GM12874 (cell line): ENCODE measurements around the gene JDP2.

Source experiments
- TF ChIP-seq, protein P1 (sequence below): IDR thresholded peaks from 2 replicates; pipeline ENCODE4 v1.5.1; 2011; ENCODE audit warnings: low read depth, mild to moderate bottlenecking, control low read depth, low read length, moderate library complexity; ENCODE audit not compliant: insufficient read depth

Gene JDP2

DNA sequence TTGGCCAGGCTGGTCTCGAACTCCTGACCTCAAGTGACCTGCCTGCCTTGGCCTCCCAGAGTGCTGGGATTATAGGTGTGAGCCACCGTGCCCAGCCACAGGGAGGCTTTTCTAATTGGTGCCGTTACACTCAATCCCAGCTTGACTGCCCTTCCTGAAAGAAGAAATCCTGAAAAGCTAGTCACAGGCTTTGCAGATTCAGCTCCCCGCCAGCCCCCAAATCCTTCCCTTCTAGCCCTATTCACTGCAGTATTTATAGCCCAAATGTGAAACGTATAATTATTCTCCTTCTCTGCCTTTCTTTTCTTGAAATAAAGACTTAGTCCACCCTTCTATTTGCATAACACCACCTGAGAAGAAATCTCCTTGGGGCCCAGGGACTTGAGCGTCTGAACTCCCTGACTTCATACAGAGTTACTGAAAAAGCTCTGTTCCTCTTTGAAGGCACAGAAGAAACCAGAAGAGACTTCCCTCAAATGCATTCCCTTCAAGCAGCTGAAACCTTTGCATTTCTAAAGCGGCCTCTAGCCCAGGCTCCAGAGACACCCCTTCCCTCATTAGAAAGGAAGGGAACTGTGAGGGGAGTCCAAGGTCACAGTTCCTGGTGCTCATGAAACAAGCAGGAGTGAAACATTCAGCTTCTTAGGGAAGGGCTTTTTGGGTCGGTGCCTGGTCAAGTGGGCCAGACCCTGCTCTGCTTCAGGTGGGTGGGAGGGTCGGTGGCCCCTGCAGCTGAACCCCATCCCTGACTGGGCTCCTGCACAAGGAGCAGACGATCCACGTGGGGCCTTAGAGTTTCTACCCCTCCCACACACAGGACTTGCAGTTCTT lies 52.2 kb downstream of the JDP2 start:
- TF ChIP-seq, protein P1, sequence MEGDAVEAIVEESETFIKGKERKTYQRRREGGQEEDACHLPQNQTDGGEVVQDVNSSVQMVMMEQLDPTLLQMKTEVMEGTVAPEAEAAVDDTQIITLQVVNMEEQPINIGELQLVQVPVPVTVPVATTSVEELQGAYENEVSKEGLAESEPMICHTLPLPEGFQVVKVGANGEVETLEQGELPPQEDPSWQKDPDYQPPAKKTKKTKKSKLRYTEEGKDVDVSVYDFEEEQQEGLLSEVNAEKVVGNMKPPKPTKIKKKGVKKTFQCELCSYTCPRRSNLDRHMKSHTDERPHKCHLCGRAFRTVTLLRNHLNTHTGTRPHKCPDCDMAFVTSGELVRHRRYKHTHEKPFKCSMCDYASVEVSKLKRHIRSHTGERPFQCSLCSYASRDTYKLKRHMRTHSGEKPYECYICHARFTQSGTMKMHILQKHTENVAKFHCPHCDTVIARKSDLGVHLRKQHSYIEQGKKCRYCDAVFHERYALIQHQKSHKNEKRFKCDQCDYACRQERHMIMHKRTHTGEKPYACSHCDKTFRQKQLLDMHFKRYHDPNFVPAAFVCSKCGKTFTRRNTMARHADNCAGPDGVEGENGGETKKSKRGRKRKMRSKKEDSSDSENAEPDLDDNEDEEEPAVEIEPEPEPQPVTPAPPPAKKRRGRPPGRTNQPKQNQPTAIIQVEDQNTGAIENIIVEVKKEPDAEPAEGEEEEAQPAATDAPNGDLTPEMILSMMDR, result no peak

DNA sequence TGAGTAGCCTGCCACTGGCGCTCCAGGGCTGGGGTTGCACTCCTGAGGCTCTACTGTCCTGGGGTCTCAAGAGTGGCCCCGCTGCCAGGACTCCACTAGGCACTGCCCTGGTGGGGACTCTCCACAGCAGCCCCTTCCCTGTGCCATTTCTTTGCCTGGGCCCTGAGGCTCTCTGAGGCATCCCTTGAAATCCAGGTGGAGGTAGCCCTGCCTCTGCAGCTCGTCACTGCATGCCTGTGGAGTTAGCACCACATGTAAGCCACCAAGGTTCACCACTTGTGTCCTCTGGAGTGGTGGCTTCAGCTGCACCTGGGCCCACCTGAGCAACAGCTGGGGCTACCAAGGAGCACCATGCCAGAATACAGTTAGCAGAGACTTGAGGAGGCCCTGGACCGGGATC lies 54.5 kb downstream of the JDP2 start:
- TF ChIP-seq, protein P1, result no peak

DNA sequence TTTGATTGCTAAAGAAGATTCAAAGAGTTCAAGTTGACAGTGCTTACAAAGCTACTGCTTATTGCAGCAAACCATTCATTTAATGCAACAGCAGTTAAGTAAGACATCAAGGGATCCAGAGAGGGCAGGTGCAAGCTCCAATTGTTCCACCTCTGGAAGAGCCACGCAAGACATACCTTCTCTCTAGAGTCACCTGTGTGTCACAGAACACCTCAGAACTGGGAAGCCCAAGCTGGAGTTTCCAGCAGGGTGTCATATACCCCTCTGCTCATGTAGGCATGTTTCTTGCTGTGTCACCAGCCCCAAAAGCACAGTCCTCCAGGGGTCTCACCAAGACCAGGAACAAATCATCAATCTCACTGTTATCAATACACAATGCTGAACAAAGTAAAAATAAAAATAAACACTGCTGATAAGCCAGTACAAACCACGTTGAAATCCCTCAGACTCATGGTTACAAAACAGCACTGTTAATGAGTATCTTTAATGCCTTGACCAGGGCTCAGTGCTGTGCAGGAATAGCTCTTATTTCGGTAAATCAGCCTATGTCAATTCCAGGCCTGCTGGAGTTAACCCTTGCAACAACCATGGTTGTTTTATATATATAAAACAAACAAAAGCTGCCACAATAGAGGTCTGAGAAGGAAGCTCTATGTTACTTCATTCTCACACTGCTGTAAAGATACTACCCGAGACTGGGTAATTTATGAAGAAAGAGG lies 57.0 kb downstream of the JDP2 start:
- TF ChIP-seq, protein P1, result no peak

DNA sequence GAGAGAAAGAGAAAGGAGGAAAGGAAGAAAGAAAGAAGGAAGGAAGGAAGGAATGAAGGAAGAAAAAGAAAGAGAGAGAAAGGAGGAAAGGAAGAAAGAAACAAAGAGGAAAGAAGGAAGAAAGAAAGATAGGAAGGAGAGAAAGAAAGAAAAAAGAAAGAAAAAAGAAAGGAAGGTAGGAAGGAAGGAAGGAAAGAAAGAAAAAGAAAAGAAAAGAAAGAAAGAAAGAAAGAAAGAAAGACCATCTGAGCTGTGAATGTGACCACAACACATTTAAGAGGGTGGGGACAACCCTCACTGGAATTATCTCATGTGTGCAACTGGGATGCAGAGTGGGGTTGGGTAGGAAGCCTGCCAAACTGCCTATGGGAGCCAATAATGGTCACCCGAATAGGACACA lies 58.5 kb downstream of the JDP2 start:
- TF ChIP-seq, protein P1, result no peak

DNA sequence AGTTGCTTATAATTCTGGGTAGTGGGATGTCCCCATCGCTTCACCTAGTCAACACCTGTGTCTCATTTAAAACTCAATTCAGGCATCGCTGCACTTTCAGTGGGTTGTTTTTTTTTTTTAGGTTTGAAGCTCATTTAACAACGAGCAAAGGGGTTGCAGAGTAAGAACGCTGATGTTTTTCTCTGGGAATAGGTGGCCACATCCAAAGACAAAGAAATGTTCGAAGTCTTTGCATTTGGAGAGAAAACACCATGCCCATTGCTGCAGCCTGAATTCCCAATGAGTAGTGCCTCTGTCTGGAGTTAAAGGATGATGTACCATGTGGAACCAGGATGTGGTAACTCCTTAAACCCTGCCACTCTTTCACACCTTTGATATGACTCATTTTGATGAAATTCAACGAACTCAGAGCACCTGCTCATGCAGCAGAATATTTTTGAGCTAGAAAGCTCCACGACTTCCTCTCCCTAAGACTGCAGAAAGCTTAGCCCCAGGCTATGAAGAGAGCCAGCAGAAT lies 59.4 kb downstream of the JDP2 start:
- TF ChIP-seq, protein P1, result no peak

DNA sequence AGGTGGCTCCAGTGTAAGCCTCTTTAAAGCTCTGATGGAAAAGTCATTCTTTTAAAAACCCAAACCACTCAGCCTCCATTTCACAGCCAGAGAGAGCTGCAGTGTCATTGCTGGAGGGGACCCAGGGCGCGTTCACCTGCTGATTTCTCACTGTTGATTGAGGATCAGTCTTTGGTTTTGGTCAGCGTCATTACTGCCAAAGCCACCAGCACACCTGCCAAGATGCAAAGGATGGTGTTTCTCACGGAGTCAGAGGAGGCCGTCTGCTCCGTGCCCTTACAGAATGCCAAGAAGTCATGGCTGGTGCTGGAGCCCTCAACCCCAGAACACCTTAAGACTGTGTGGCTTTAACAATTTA lies 61.6 kb downstream of the JDP2 start:
- TF ChIP-seq, protein P1, result no peak

DNA sequence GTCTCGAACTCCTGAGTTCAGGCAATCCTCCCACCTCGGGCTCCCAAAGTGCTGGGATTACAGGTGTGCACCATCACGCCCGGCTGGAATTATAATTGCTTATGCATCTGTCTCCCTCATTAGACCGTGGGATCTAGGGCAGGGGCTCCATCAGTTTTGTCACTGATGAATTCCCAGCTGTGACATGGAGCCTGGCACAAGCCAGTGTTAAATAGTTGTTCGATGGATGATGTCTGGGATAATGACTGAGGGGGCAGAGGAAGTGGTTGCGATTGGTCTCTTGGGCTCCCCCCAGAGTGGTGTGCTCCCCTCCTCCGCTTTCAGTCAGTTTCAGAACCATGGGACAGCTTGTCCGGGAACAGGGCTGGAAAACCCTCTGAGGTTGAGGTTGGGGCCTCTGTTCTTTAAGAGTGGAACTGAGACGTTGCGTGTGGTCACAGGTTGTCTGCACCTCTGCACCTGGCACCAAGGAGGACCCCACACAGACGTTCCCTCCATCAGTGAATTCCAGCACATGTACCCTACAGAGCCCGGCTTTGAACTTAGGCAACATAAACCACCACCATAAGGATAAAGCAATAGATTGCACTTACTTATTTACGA lies 63.7 kb downstream of the JDP2 start:
- TF ChIP-seq, protein P1, result no peak
